ACC112 (cell line): ENCODE results near the gene EIF6.
"Not testable (repeated sequence)": the region's sequence is repeated elsewhere in the genome, so short reads cannot be mapped to it uniquely, and the experiment has no call there.

ENCODE experiments used
- H2AFZ ChIP-seq: fragments of 200-600 bp; sonication (generic); one replicate; pipeline ENCODE4 v1.6.0; 2017; ENCODE audit warnings: antibody characterized with exemption, low read length; ENCODE audit not compliant: unreplicated experiment
- H3K27ac ChIP-seq: fragments of 200-600 bp; sonication (generic); 2 replicates; pipeline ENCODE4 v1.5.1; 2014; ENCODE audit warnings: low read depth, mild to moderate bottlenecking, antibody characterized with exemption, low read length, moderate library complexity
- H3K27me3 ChIP-seq: fragments of 200-600 bp; sonication (generic); 2 replicates; pipeline ENCODE4 v1.6.1; 2014; ENCODE audit warnings: mild to moderate bottlenecking, antibody characterized with exemption, low read length, moderate library complexity, mixed read lengths; ENCODE audit not compliant: insufficient read depth
- H3K36me3 ChIP-seq: fragments of 200-600 bp; sonication (generic); 2 replicates; pipeline ENCODE4 v1.6.1; 2016; ENCODE audit warnings: mild to moderate bottlenecking, antibody characterized with exemption, low read length, moderate library complexity, mixed read lengths; ENCODE audit not compliant: insufficient read depth
- H3K4me1 ChIP-seq: fragments of 200-600 bp; sonication (generic); one replicate; pipeline ENCODE4 v1.6.1; 2016; ENCODE audit warnings: low read length, mixed read lengths; ENCODE audit not compliant: insufficient read depth, unreplicated experiment, control insufficient read depth
- H3K4me3 ChIP-seq: fragments of 200-600 bp; sonication (generic); 2 replicates; pipeline ENCODE4 v1.5.1; 2014; ENCODE audit warnings: mild to moderate bottlenecking, low read depth, low read length
- H3K79me2 ChIP-seq: fragments of 200-600 bp; sonication (generic); one replicate; pipeline ENCODE4 v1.6.0; 2016; ENCODE audit warnings: low read length; ENCODE audit not compliant: control insufficient read depth, unreplicated experiment, insufficient read depth

The EIF6 gene

DNA sequence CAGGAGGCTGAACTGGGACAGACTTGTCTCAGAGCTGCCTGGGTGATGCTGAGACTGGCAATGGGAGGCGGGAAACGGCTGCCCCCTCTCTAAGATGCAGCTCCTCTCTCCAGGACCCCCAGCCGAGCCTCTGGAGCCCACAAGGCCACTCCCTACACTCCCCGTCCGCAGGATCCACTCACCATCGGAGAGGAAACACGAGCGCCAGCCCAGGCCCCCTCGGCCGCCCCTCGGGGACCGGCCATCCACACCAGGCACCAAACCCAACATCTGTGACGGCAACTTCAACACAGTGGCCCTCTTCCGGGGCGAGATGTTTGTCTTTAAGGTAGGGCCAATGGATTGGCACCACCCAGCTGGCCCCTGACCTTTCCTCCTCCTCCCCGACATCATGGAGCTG, 17.5 kb downstream of the EIF6 start:
- H3K4me3 ChIP-seq: no peak overlapping the region
- H3K27me3 ChIP-seq: no peaks in the 10 kb centered on the region
- no peaks in the 10 kb centered on the region; the same call in 1 of the 2 replicates for H3K36me3 ChIP-seq
- H3K79me2 ChIP-seq: no peaks in the 10 kb centered on the region
- no peak overlapping the region for H2AFZ ChIP-seq
- no peak overlapping the region for H3K27ac ChIP-seq
- H3K4me1 ChIP-seq: peaks cover 6% of the 10 kb centered on the region

DNA sequence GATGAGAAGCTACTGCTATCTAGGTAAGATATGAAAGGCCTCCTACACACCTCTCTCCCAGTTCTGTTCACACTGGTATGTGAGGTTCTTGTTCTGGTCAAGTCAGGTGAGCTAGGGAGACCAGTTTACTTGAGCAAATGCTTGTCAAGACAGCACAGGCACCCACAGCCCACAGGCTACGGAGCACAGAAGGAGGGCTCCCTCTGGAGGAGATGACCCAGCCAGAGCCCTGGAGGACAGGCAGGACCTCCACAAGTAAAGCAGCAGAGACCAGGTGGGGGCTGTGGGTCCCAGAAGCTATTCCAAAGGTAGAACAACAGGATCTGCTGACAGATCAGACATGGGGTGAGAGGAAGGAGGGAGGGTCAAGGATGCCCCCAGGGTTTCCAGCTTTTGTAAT, 19.8 kb downstream of the EIF6 start:
- H3K79me2 ChIP-seq: no peaks in the 10 kb centered on the region
- H3K27me3 ChIP-seq: no peaks in the 10 kb centered on the region
- no peak overlapping the region for H3K27ac ChIP-seq
- H3K36me3 ChIP-seq: no peaks in the 10 kb centered on the region; the same call in 1 of the 2 replicates
- no peak overlapping the region for H3K4me3 ChIP-seq
- H3K4me1 ChIP-seq: no peaks in the 10 kb centered on the region
- no peak overlapping the region for H2AFZ ChIP-seq

DNA sequence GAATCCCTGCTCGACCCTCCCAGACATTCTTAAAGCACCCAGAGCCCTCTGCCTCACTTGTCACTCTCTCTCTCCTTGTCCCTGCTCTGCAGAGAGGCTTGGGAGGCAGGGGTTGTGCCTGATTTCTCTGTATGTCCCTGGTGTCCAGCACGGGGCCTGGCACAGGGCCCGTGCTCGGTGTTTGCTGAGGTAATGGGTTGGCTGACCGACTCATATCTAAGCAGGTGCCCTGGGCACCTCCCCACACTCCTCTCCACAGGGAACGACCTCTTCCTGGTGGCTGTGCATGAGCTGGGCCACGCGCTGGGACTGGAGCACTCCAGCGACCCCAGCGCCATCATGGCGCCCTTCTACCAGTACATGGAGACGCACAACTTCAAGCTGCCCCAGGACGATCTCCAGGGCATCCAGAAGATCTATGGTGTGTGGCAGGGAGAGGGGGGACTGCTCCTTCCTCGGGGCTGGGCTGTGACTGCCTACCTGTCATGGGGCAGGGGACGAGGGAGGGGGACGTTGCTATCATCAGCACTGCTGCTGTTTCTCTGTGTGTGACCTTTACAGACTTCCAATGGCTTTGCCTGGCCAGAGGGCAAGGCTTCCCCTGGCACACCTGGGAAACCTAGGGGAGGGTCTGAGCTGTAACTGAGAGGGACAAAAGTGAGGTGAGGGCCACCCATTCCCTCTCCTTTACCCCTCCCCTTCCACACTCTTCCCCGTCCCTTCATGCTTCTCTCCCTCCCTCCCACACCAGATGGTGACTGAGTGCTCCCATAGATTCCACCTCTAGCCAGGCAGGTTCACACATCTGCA, 20.8 kb downstream of the EIF6 start:
- Histone ChIP-seq H3K27me3 (no peaks in the 10 kb centered on the region), H2AFZ (no peak overlapping the region), H3K27ac (no peak overlapping the region), H3K4me3 (no peak overlapping the region), H3K79me2 (no peaks in the 10 kb centered on the region), H3K36me3 (no peaks in the 10 kb centered on the region; the same call in 1 of the 2 replicates), H3K4me1 (no peaks in the 10 kb centered on the region)

DNA sequence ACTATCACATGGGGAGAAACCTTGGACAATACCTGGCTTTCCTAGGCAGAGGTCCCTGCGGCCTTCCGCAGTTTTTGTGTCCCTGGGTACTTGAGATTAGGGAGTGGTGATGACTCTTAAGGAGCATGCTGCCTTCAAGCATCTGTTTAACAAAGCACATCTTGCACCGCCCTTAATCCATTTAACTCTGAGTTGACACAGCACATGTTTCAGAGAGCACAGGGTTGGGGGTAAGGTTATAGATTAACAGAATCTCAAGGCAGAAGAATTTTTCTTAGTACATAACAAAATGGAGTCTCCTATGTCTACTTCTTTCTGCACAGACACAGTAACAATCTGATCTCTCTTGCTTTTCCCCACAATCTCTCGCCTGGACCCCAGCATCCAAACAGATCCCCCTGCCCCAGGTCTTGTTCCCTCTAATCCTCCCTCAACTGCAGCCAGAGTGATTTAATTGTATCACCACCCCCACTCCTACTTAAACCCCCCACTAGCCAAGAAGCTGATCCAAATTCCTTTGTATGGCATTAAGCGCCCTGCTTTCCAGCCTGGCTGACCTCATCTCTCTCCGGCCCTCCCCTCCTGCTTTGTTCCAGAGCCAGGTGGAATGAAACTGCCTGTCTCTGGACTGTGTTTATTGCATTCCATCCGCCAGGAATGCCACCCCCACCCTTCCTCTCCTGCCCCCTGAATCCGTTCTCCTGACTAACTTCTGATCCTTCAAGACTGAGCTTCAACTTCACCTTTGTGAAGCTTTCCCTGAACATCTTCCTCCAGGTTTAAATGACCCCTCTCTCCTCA, 21.6 kb downstream of the EIF6 start:
- H3K27ac ChIP-seq, H3K4me3 ChIP-seq, H3K4me1 ChIP-seq, H3K27me3 ChIP-seq, H3K36me3 ChIP-seq, H3K79me2 ChIP-seq, H2AFZ ChIP-seq: not testable (repeated sequence)

DNA sequence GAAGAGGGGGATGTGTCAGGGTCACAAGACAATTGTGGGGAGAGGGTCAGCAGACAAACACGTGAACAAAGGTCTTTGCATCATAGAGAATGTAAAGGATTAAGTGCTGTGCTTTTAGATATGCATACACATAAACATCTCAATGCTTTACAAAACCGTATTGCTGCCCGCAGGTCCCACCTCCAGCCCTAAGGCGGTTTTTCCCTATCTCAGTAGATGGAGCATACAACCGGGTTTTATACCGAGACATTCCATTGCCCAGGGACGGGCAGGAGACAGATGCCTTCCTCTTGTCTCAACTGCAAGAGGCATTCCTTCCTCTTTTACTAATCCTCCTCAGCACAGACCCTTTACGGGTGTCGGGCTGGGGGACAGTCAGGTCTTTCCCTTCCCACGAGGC, 22.3 kb downstream of the EIF6 start:
- H3K4me1 ChIP-seq, H3K4me3 ChIP-seq, H3K27ac ChIP-seq, H3K36me3 ChIP-seq, H3K79me2 ChIP-seq, H3K27me3 ChIP-seq, H2AFZ ChIP-seq: not testable (repeated sequence)

DNA sequence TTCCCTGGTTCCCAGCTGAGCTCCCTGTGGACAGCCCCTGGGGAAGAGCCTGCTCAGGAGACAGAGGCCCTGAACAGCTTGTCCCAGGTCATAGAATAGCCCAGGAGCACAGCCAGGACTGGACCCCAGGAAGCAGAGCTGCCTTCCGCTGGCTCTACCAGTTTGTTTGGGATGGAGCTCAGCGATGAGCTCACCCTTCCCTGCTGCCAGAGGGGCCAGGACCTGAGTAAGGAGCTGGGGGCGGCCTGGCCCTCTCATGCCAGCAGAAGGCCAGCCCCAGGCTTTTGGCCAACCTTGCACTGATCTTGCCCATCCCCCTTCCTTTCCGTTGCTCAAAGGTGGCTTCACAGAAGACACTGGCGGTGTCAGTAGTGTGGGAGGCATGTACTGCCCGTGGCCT, 24.1 kb downstream of the EIF6 start:
- Histone ChIP-seq H3K79me2 (no peaks in the 10 kb centered on the region), H3K36me3 (no peaks in the 10 kb centered on the region), H3K27ac (no peak overlapping the region), H3K4me1 (no peaks in the 10 kb centered on the region), H2AFZ (no peak overlapping the region), H3K4me3 (no peak overlapping the region), H3K27me3 (no peaks in the 10 kb centered on the region)

DNA sequence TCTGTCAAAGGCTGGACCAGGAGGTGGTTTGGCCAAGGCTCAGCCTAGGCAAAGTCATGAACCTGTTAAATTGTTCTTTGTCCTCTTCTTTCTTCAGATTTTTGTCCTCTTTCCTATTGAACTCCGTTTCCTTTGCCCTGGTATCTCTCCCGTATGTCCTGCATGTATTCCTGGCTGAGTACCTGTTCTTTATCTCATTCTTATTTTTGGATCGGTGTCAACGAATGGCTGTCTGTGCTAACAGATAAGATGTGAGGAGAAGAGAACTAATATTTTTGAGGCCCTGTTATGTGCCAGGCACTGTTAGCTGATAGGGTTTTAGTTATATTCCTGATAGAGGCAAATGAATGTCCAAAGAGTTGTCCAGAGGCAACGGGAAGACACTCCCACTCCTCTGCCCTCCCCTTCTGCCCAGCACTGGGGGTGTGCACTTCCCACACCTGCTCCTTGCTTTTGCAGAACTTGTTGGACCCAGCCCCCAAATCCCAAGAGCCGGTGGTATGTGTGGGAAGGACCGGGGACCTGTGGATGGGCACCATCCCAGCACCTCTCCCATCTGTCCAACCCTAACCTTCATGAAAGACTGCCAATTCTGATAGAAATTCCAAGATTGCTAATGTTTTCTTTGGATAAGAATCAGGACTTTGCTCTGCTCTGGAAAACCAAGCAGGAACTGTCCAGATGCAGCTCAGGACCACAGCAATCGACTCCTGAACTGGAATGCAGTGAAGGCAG, 27.2 kb downstream of the EIF6 start:
- H3K27ac ChIP-seq: no peak overlapping the region

DNA sequence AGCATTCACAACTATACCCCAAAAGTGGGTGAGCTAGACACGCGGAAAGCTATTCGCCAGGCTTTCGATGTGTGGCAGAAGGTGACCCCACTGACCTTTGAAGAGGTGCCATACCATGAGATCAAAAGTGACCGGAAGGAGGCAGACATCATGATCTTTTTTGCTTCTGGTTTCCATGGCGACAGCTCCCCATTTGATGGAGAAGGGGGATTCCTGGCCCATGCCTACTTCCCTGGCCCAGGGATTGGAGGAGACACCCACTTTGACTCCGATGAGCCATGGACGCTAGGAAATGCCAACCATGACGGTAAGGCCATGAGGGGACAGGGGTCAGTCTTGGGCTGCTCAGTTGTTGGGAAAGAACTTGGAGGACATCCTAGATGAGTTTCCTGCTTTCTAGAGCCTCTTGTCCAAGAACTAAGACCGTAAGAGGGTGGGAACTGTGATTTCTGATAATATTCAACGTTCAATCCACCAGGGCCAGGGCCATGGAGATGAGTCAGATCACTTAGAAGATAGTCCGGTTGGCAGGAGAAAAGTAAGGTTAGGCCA, 30.0 kb downstream of the EIF6 start:
- H3K4me3 ChIP-seq: no peak overlapping the region
- H3K27ac ChIP-seq: no peak overlapping the region
- H3K27me3 ChIP-seq: no peaks in the 10 kb centered on the region
- H2AFZ ChIP-seq: no peak overlapping the region
- no peaks in the 10 kb centered on the region for H3K79me2 ChIP-seq
- no peaks in the 10 kb centered on the region for H3K4me1 ChIP-seq
- H3K36me3 ChIP-seq: no peaks in the 10 kb centered on the region

More for the DNA sequence above, 27.2 kb downstream of the EIF6 start:
- Histone ChIP-seq H3K4me1 (no peaks in the 10 kb centered on the region), H3K79me2 (no peaks in the 10 kb centered on the region), H3K27me3 (no peaks in the 10 kb centered on the region), H3K4me3 (no peak overlapping the region), H3K36me3 (no peaks in the 10 kb centered on the region), H2AFZ (no peak overlapping the region)

DNA sequence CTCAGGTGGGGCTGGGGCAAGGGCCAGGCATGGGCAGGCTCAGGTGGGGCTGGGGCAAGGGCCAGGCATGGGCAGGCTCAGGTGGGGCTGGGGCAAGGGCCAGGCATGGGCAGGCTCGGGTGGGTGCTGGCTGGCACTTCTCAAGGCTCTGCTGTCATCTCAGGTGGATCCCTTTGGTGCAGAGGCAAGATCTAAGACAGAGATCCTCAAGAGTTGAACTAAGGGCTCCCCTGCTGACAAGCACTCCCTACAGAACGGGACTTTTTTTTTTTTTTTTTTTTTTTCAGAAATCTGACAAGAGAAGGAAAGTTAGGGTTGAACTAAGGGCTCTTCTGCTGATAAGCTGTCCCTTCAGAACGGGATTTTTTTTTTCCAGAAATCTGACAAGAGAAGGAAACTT, 31.6 kb downstream of the EIF6 start:
- no peaks in the 10 kb centered on the region for H3K36me3 ChIP-seq
- no peaks in the 10 kb centered on the region for H3K4me1 ChIP-seq
- H3K4me3 ChIP-seq: no peak overlapping the region
- no peak overlapping the region for H2AFZ ChIP-seq
- H3K27me3 ChIP-seq: no peaks in the 10 kb centered on the region
- no peak overlapping the region for H3K27ac ChIP-seq
- no peaks in the 10 kb centered on the region for H3K79me2 ChIP-seq

DNA sequence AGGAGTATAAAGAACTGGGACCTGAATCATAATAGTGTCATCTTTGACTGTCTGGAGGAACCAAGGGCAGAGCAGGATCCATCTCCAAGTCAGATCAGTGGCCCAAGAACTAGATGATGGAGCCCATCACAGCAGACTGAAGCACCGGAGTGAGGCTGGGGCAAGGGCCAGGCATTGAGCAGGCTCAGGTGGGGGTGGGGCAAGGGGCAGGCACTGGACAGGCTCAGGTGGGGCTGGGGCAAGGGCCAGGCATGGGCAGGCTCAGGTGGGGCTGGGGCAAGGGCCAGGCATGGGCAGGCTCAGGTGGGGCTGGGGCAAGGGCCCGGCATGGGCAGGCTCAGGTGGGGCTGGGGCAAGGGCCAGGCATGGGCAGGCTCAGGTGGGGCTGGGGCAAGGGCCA, 32.0 kb downstream of the EIF6 start:
- H3K4me1 ChIP-seq, H3K27me3 ChIP-seq, H3K79me2 ChIP-seq, H3K36me3 ChIP-seq, H3K27ac ChIP-seq, H3K4me3 ChIP-seq, H2AFZ ChIP-seq: not testable (repeated sequence)
